ENCODE results near the gene RHOJ.

GRCh38 chr14:63163306-63163705, 40.9 kb upstream of the RHOJ start:
- TF ChIP-seq CTCF (IDR thresholded peaks at IDR 0.05; ENCODE audit: low read depth, low read length) (no peak), POLR2A (IDR thresholded peaks at IDR 0.05; ENCODE audit: extremely low read depth, insufficient read length) (no peak)
